AG10803 (cell line): Measurements from ENCODE around the gene ERCC8.
"Not testable (repeated sequence)": the region's sequence is repeated elsewhere in the genome, so short reads cannot be mapped to it uniquely, and the experiment has no call there.

Experiments used
- DNase-seq: peaks from one replicate; pipeline ENCODE4 v3.0.0; 2010; ENCODE audit warnings: low read depth
- H3K4me3 ChIP-seq: 2 replicates; pipeline ENCODE4 v1.5.1; 2011; ENCODE audit warnings: mild to moderate bottlenecking, low read length, control low read depth
- TF ChIP-seq, protein P1 (sequence below): conservative IDR thresholded peaks from 2 replicates; pipeline ENCODE4 v1.5.1; 2011; ENCODE audit warnings: mild to moderate bottlenecking, low read length, control low read depth, inconsistent platforms

ERCC8 gene, protein sequence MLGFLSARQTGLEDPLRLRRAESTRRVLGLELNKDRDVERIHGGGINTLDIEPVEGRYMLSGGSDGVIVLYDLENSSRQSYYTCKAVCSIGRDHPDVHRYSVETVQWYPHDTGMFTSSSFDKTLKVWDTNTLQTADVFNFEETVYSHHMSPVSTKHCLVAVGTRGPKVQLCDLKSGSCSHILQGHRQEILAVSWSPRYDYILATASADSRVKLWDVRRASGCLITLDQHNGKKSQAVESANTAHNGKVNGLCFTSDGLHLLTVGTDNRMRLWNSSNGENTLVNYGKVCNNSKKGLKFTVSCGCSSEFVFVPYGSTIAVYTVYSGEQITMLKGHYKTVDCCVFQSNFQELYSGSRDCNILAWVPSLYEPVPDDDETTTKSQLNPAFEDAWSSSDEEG

DNA sequence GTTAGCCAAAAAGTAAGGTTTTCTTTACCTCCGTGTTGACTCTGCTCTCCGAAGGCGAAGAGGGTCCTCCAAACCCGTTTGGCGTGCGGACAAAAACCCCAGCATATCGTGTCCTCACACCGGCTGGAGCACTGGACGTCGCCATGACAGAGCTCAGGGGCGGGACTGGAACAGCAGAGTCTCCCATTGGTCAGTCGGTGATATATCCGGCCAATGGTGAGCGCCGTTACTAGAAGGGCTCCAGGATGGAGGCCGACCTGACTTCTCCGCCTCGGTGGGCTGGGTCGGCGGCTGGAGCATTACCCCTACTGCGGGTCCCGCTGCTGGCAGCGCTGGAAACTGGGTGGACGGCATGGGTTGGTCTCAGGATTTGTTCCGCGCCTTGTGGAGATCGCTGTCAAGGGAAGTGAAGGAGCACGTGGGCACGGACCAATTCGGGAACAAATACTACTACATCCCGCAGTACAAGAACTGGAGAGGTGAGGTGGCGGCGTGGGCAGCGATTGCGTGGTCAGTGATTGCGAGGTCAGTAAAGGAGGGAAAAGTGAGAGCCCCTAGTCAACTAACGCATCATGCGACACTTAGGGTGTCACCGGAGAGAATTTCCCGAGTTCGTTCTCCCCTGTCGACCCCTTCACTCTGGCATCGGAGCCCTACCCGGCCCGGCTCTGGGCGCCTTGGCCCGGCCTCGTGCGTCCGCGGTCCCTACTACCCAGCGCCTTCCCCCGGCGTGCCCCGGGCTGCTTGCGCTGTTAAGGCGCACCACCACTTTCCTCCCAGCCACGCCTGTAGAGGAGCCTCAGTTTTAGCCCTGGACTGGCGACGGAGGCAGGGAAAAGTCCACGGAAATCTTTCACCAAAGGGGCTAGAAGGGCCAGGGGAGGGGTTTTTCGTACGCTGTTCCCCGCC, at the start of gene ERCC8, which contains the start of gene NDUFAF2:
Gene ERCC8 (minus strand): TSS at position 167 of the 909 bp plus-strand sequence. CDS start 62 bp downstream, at position 105.
Gene NDUFAF2 (plus strand): TSS at position 302 of the 909 bp plus-strand sequence. CDS start 51 bp downstream, at position 353.
- TF ChIP-seq, protein P1, sequence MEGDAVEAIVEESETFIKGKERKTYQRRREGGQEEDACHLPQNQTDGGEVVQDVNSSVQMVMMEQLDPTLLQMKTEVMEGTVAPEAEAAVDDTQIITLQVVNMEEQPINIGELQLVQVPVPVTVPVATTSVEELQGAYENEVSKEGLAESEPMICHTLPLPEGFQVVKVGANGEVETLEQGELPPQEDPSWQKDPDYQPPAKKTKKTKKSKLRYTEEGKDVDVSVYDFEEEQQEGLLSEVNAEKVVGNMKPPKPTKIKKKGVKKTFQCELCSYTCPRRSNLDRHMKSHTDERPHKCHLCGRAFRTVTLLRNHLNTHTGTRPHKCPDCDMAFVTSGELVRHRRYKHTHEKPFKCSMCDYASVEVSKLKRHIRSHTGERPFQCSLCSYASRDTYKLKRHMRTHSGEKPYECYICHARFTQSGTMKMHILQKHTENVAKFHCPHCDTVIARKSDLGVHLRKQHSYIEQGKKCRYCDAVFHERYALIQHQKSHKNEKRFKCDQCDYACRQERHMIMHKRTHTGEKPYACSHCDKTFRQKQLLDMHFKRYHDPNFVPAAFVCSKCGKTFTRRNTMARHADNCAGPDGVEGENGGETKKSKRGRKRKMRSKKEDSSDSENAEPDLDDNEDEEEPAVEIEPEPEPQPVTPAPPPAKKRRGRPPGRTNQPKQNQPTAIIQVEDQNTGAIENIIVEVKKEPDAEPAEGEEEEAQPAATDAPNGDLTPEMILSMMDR = no peak
- peak within 1 kb of the TSS; percentile 72 for H3K4me3 ChIP-seq
- DNase-seq = peak; percentile 88

DNA sequence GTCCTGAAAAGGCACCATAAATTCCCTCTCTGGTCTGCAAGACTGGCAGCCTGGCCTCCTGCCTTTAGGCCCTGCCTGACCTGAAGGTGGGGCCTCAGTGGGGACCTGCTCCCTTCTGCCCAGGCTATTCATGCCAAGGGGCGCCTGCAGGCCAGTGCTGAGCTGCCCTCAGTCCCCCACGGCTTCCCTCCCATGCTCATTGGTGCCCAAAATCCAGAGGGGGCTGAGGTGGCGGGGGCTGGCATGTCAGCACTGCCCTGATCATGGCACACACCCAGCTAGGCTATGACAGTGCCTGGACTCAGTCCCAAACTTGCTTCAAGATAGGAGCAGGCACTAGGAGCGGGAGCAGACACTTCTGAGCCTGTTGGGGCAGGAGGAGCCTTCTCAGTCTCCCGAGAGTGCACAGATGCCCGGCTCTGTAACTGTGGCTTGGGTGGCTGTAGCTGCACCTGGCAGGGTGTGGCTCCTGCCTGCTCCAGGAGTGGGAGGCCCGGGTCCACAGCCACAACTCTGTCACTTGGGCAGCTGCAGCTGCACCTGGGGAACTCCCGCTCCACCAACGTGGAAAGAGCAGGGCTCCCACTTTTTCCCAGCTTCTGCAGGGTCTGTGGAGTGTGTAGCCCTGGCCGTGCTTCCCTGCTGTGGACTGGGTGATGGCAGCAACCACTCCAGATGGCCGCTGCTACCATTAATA, 49.2 kb upstream of the ERCC8 start:
- no peak for DNase-seq
- TF ChIP-seq, protein P1 = no peak
- H3K4me3 ChIP-seq = no peak overlapping the region

DNA sequence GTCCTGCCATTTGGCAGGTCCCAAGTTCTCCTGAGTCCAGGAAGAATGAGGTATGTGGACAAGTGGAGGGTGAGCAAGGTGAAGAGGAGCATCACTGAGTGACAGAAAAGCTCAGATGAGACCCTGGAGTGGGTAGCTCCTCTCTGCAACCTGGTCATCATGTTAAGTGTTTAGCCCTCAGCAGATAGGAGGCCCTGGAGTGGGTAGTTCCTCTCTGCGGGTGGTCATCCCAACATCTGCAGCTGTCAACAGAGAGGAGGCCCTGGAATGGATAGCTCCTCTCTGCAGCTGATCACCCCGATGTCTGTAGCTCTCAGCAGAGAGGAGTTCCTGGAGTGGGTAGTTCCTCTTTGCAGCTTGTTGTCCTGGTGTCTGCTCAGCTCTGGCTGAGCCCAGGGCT, 48.6 kb upstream of the ERCC8 start:
- H3K4me3 ChIP-seq = no peak overlapping the region
- no peak for DNase-seq
- TF ChIP-seq, protein P1 = no peak

DNA sequence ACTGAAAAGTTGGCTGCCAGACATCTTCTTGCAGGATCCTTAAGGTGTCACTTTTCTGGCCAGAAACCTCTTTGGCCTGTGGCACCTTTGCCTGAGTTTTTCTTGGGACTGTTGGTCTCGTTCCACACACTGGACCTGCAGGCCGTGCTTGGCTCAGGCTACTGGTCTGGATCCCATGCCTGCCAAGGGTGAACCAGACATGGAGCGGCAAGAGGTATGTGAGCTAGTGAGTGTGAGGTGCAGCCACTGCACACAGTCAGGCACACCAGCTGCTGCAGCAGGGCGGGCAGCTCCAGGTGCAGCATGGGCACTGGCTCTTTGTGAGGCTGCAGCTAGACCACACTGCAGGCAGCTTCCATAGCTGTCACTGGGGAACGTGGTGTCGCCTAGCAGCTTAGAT, 48.0 kb upstream of the ERCC8 start:
- DNase-seq = no peak
- TF ChIP-seq, protein P1 = no peak

DNA sequence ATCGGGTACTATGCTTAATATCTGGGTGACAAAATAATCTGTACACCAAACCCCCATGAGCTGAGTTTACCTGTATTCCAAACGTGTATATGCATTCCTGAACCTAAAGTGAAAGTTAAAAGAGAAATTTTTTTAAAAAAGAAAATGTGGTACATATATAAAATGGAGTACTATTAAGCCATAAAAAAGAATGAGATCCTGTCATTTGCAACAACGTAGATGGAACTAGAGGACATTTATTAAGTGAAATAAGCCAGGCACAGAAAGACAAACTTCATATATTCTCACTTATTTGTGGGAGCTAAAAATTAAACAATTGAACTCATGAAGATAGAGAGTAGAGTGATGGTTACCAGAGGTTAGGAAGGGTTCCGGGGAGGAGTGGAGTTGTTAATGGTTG, 44.9 kb upstream of the ERCC8 start:
- DNase-seq = no peak
- TF ChIP-seq, protein P1 = no peak
- no peak overlapping the region for H3K4me3 ChIP-seq

More for the DNA sequence above, 48.0 kb upstream of the ERCC8 start:
- no peak overlapping the region for H3K4me3 ChIP-seq

DNA sequence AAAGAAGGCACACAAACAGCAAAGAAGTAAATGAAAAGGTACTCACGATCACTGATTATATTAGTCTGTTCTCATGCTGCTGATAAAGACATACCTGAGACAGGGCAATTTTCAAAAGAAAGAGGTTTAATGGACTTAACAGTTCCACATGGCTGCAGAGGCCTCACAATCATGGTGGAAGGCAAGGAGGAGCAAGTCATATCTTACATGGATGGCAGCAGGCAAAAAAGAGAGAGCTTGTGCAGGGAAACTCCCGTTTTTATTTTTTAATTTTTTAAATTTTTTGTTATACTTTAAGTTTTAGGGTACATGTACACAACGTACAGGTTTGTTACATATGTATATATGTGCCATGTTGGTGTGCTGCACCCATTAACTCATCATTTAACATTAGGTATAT, 37.3 kb upstream of the ERCC8 start:
- not testable (repeated sequence) for DNase-seq, H3K4me3 ChIP-seq

DNA sequence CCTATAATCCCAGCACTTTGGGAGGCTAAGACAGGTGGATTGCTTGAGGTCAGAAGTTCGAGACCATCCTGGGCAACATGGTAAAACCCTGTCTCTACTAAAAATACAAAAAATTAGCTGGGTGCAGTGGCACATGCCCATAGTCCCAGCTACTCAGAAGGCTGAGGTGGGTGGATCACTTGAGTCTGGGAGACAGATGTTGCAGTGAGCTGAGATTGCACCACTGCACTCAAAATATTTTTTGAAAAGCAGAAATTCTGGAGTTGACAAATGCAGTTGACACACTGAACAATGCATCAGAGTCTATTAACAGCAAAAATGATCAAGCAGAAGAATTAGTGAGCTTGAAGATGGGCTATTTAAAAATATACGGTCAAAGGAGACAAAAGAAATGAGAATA, 35.6 kb upstream of the ERCC8 start:
- no peak overlapping the region for H3K4me3 ChIP-seq
- DNase-seq = no peak
- TF ChIP-seq, protein P1 = no peak
